ENCODE results near the gene SNAI1.

DNA sequence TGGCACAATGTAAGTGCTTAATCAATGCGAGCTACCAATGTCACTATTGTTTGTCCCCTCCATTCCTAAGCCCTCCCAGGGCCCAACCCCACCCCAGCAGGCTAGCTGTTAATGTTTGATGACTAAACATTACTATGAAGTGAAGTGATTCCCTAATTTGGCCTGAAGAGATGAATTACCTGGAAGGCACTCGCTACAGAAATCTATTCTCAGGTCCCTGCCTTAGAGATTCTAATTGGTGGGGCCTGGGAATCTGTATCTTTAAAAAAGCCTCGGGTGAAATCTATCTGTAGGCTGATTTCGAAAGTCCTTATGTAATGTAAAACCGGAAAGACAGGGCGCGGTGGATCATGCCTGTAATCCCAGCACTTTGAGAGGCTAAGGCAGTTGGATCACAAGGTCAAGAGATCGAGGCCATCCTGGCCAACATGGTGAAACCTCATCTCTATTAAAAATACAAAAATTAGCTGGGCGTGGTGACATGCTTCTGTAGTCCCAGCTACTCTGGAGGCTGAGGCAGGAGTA, 16.9 kb upstream of the SNAI1 start:
- TF ChIP-seq CEBPB (IDR thresholded peaks at IDR 0.05; ENCODE audit: low read depth, low read length) = no peak
- TF ChIP-seq, protein P1, sequence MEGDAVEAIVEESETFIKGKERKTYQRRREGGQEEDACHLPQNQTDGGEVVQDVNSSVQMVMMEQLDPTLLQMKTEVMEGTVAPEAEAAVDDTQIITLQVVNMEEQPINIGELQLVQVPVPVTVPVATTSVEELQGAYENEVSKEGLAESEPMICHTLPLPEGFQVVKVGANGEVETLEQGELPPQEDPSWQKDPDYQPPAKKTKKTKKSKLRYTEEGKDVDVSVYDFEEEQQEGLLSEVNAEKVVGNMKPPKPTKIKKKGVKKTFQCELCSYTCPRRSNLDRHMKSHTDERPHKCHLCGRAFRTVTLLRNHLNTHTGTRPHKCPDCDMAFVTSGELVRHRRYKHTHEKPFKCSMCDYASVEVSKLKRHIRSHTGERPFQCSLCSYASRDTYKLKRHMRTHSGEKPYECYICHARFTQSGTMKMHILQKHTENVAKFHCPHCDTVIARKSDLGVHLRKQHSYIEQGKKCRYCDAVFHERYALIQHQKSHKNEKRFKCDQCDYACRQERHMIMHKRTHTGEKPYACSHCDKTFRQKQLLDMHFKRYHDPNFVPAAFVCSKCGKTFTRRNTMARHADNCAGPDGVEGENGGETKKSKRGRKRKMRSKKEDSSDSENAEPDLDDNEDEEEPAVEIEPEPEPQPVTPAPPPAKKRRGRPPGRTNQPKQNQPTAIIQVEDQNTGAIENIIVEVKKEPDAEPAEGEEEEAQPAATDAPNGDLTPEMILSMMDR (conservative IDR thresholded peaks at IDR 0.05; ENCODE audit: low read depth, low read length) = no peak
- no peak for TF ChIP-seq POLR2A (IDR thresholded peaks at IDR 0.05; ENCODE audit: low read depth, low read length)
- no peak for TF ChIP-seq SMC3 (IDR thresholded peaks at IDR 0.05; ENCODE audit: low read depth, low read length)
- no peak for TF ChIP-seq BHLHE40 (IDR thresholded peaks at IDR 0.05; ENCODE audit: low read depth, low read length)
- TF ChIP-seq MXI1 (IDR thresholded peaks at IDR 0.05; ENCODE audit: borderline replicate concordance, low read depth, low read length) = no peak
- no peak for TF ChIP-seq MAZ (IDR thresholded peaks at IDR 0.05; ENCODE audit: borderline replicate concordance, low read depth, low read length)
- TF ChIP-seq RCOR1 (IDR thresholded peaks at IDR 0.05; ENCODE audit: insufficient replicate concordance, low read length) = no peak

All from IMR-90 (cell line).